DMS 273 (cell line): Measurements from ENCODE around the gene CCDC187.

ENCODE experiments used
- DNase-seq: peaks from one replicate; lab custom pipeline; 2025; ENCODE audit not compliant: unreplicated experiment; lab: John Stamatoyannopoulos, UW

Gene CCDC187

DNA sequence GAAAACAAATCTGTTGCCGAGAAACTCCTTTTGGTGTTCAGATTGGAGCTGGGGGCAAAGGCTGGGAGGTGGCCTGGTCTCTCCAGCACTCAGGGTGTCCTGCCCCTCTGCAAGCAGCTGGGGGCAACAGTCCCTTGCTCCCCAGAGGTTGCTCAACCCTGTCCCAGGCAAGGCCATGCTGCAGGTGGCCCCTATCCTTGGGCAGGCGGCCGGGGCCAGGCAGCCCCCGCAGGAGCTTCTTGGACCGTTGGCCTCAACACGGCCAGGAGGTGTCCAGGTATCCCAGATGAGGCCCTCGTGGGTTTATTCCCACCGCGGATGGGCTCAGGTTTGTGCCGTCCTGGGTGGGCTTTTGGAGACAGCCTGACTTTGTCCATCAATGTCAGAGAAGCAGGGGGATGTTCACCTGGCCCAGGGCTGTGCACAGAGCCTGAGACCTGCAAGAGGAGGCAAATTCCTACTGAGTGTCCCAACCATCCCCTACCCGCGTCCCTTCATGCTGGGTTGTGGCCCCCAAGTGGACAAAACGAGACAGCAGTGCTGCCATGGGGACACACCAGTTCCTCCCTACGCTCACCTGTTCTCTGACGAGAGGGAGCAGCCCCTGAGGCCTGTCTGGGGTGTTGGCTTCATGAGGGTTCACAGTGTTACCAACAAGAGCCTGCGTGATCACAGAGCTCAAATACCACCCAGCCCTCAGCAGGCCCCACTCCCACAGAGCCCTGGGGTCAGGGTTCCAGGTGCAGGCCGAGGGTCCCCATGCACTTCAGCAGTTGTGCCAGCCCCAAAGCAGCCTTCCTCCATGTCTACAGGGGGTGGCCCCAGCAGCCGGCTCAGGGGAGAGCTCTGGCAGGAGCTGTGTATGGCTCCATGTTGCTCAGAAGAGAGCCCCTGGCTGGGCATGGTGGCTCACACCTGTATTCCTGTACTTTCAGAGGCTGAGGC lies 9.5 kb upstream of the CCDC187 start:
- DNase-seq: no peak

DNA sequence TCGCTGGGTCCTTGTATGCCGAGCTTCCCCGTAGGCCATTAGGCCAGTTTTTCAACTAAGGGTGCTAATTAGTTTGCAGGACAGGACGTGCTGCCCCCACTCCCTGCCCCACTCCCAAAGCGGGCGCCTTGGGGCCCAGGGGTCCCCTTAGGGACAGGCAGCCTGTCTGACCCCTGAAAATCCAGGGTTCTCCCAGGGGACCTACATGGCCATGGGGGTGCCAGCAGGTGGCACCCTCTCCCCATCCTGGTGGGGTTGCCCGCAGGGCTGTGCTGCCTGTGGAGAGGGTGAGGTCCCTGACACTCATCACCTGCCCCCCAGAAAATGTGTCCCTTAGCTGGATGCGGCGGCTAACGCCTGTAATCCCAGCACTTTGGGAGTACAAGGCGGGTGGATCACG lies 8.5 kb upstream of the CCDC187 start:
- DNase-seq: peak; percentile 72

DNA sequence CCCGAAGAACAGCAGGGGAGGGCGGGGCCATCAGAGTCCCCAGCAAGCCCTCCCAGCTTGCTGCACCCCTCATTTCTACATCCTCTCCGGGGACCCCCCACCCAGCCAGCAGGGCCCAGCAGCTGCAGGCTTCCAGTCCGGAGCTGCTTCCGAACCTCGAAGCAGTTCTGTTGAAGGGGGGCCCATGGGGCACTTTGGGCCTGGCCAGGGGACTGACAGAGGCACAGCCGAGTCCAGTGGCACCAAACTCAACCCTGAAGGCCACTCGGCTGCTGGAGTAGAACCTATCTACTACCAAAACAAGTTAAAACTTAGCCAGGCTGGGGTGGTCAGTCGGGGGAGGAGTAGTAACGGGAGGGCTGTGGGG lies 8.1 kb upstream of the CCDC187 start:
- no peak for DNase-seq

GRCh38 chr9:136311051-136312008 lies 7.4 kb upstream of the CCDC187 start:
- peak; percentile 54 for DNase-seq

- peak; percentile 54 for DNase-seq
Observed at GRCh38 chr9:136310273-136311030, 6.6 kb upstream of the CCDC187 start.

DNA sequence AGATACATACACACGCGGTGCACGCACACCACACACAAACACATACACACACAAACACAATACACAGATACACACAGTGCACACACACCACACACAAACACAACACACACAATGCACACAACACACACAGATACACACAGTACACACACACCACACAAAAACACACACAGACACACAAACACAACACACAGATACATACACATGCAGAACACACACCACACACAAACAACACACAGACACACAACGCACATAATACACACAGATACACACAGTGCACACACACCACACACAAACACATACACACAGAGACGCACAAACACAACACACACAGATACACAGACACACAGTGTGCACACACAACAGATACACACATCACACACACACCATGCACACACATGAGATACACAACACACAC lies 5.9 kb upstream of the CCDC187 start:
- DNase-seq: no peak

- peak; percentile 92 for DNase-seq
Observed at GRCh38 chr9:136309101-136309801, 5.4 kb upstream of the CCDC187 start.

GRCh38 chr9:136308702-136309053 lies 4.8 kb upstream of the CCDC187 start:
- DNase-seq: no peak

DNA sequence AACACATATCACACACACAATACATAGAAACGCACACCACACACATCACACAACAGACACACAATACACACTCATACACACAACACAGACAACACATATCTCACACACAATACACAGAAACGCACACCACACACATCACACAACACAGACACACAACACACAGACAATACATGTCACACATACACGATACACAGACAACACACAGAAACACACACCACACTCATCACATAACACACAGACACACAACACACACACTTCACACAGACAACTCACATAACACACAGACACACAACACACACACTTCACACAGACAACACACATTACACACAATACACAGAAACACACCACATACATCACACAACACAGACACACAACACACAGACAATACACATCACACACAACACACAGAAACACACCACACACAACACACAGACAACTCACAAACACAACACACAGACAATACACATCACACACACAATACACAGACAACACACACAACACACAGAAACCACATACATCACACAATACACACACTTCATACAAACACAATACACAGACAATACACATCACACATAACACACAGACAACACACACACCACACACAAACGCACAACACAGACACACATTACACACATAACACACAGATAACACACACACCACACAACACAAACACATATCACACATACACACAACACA lies 4.3 kb upstream of the CCDC187 start:
- DNase-seq: no peak

- no peak for DNase-seq
Observed at GRCh38 chr9:136307215-136307750, 3.4 kb upstream of the CCDC187 start.

- DNase-seq: peak; percentile 48
Observed at GRCh38 chr9:136306211-136307208, 2.6 kb upstream of the CCDC187 start.

- no peak for DNase-seq
Observed at GRCh38 chr9:136305804-136306203, 1.9 kb upstream of the CCDC187 start.

- no peak for DNase-seq
Observed at GRCh38 chr9:136304981-136305380, 1.1 kb upstream of the CCDC187 start.

GRCh38 chr9:136304456-136304855 lies 562 bp upstream of the CCDC187 start:
- DNase-seq: no peak

- DNase-seq: no peak
Observed at GRCh38 chr9:136303066-136303824, 649 bp downstream of the CCDC187 start.

GRCh38 chr9:136302527-136302926 lies 1.4 kb downstream of the CCDC187 start:
- DNase-seq: no peak

- no peak for DNase-seq
Observed at GRCh38 chr9:136300866-136301265, 3.0 kb downstream of the CCDC187 start.
